Measurements from ENCODE around the gene C6orf136. TPM values are rescaled to one million over a fixed set of nuclear protein-coding genes. Genes with fewer than 3 reads are reported as not detected.

Gene C6orf136
- total and polyA plus RNA-seq, 12 donors: 1.8 to 73.7 (median 19.0) TPM

GRCh38 chr6:30691208-30691847, 44.4 kb downstream of the C6orf136 start:
- Histone ChIP-seq H3K9me3 (replicated peaks in 1 of 3) (no peaks in the 10 kb centered on the region), H3K4me1 (replicated peaks in 1 of 2) (peaks cover 12 to 36% of the 10 kb centered on the region in 2 donors), H3K36me3 (replicated peaks in 1 of 2) (no peaks in the 10 kb centered on the region), H3K27me3 (no peaks in the 10 kb centered on the region), H3K4me3 (peak overlapping the region in 2 of 4 donors; percentile 68 to 71), H3K27ac (peak overlapping the region in 4 of 5 donors; percentile 72 to 84 (median 80))
- DNase-seq: no peak
- 22 to 25% (median 23%) methylated on average over 8 of the region's 8 CpGs for WGBS, 4 donors
- TF ChIP-seq CTCF (IDR thresholded peaks at IDR 0.05) (no peak), POLR2A (IDR thresholded peaks at IDR 0.05) (no peak)
- intact Hi-C loops (cut with DNase I): no loop called here

GRCh38 chr6:30696432-30696831, 49.5 kb downstream of the C6orf136 start:
- DNase-seq: no peak

GRCh38 chr6:30700340-30700739, 53.4 kb downstream of the C6orf136 start:
- no peak for DNase-seq
- no peak for TF ChIP-seq CTCF (IDR thresholded peaks at IDR 0.05)
- no peak for TF ChIP-seq POLR2A (IDR thresholded peaks at IDR 0.05)
- no peaks in the 10 kb centered on the region for H3K9me3 ChIP-seq (replicated peaks in 1 of 3)
- H3K36me3 ChIP-seq (replicated peaks in 1 of 2): peaks cover 0 to 17% of the 10 kb centered on the region in 2 donors
- peaks cover 0 to 4% of the 10 kb centered on the region in 2 donors for H3K4me1 ChIP-seq (replicated peaks in 1 of 2)
- H3K27ac ChIP-seq: no peak overlapping the region
- H3K27me3 ChIP-seq: no peaks in the 10 kb centered on the region
- WGBS, 4 donors: 57 to 69% (median 63%) methylated on average over 4 of the region's 4 CpGs
- no peak overlapping the region for H3K4me3 ChIP-seq
- intact Hi-C loops (cut with DNase I): no loop called here

More at GRCh38 chr6:30696432-30696831, 49.5 kb downstream of the C6orf136 start:
- WGBS, 4 donors: 95 to 98% (median 96%) methylated on average over 5 of the region's 5 CpGs
- no peaks in the 10 kb centered on the region for H3K27me3 ChIP-seq
- H3K4me3 ChIP-seq: no peak overlapping the region
- peaks cover 0 to 5% of the 10 kb centered on the region in 2 donors for H3K36me3 ChIP-seq (replicated peaks in 1 of 2)
- peaks cover under 1 to 9% of the 10 kb centered on the region in 2 donors for H3K4me1 ChIP-seq (replicated peaks in 1 of 2)
- no peak overlapping the region for H3K27ac ChIP-seq
- no peaks in the 10 kb centered on the region for H3K9me3 ChIP-seq (replicated peaks in 1 of 3)
- TF ChIP-seq CTCF (IDR thresholded peaks at IDR 0.05) (no peak), POLR2A (IDR thresholded peaks at IDR 0.05) (no peak)
- intact Hi-C loops (cut with DNase I): no loop called here

Other genes starting within 250 kb of the C6orf136 start
- gene HLA-E, start 157.6 kb upstream of the C6orf136 start, total RNA-seq: 100 to 1,000 TPM in 8 of 9 donors, 10 to 100 TPM in 1; 85.7 to 667 (median 326) TPM
- gene HLA-E, start 157.6 kb upstream of the C6orf136 start, polyA plus RNA-seq: 100 to 1,000 TPM; 126 to 285 (median 261) TPM
- 10 to 100 TPM; 27.4 to 75.6 (median 51.6) TPM for gene GNL1, start 90.6 kb upstream of the C6orf136 start, total RNA-seq
- 10 to 100 TPM; 33.2 to 86.7 (median 72.5) TPM for gene GNL1, start 90.6 kb upstream of the C6orf136 start, polyA plus RNA-seq
- gene PRR3, start 89.8 kb upstream of the C6orf136 start, total RNA-seq: 10 to 100 TPM in 5 of 9 donors, 1 to 10 TPM in 4; 1.8 to 20.2 (median 10.8) TPM
- gene PRR3, start 89.8 kb upstream of the C6orf136 start, polyA plus RNA-seq: 10 to 100 TPM; 20.3 to 25.5 (median 22.8) TPM
- gene ABCF1, start 75.7 kb upstream of the C6orf136 start, total RNA-seq: 10 to 100 TPM; 24.6 to 53.1 (median 36.2) TPM
- 10 to 100 TPM; 18.7 to 75.2 (median 41.3) TPM for gene ABCF1, start 75.7 kb upstream of the C6orf136 start, polyA plus RNA-seq
- 100 to 1,000 TPM in 1 of 9 donors, 10 to 100 TPM in 8; 33.3 to 102 (median 68.4) TPM for gene PPP1R10, start 29.9 kb upstream of the C6orf136 start, total RNA-seq
- 10 to 100 TPM; 28.8 to 99.1 (median 61.1) TPM for gene PPP1R10, start 29.9 kb upstream of the C6orf136 start, polyA plus RNA-seq
- gene MRPS18B, start 29.3 kb upstream of the C6orf136 start, total RNA-seq: 100 to 1,000 TPM in 1 of 9 donors, 10 to 100 TPM in 8; 51.0 to 105 (median 75.2) TPM
- 10 to 100 TPM; 43.0 to 90.5 (median 48.5) TPM for gene MRPS18B, start 29.3 kb upstream of the C6orf136 start, polyA plus RNA-seq
- 10 to 100 TPM in 1 of 9 donors, 1 to 10 TPM in 7, under 1 TPM in 1; 0.78 to 10.1 (median 6.8) TPM for gene ATAT1, start 20.3 kb upstream of the C6orf136 start, total RNA-seq
- gene ATAT1, start 20.3 kb upstream of the C6orf136 start, polyA plus RNA-seq: 10 to 100 TPM; 10.1 to 16.3 (median 13.0) TPM
- 10 to 100 TPM; 16.4 to 39.7 (median 28.0) TPM for gene DHX16, start 25.9 kb downstream of the C6orf136 start, total RNA-seq
- 10 to 100 TPM; 37.7 to 75.9 (median 39.0) TPM for gene DHX16, start 25.9 kb downstream of the C6orf136 start, polyA plus RNA-seq
- gene PPP1R18, start 39.5 kb downstream of the C6orf136 start, total RNA-seq: 10 to 100 TPM in 8 of 9 donors, 1 to 10 TPM in 1; 6.4 to 58.9 (median 37.3) TPM
- gene PPP1R18, start 39.5 kb downstream of the C6orf136 start, polyA plus RNA-seq: 100 to 1,000 TPM in 2 of 3 donors, 10 to 100 TPM in 1; 33.1 to 120 (median 115) TPM
- gene NRM, start 43.9 kb downstream of the C6orf136 start, total RNA-seq: 10 to 100 TPM in 4 of 9 donors, 1 to 10 TPM in 5; 1.8 to 22.6 (median 10.0) TPM
- 10 to 100 TPM; 11.4 to 39.3 (median 24.9) TPM for gene NRM, start 43.9 kb downstream of the C6orf136 start, polyA plus RNA-seq
- 10 to 100 TPM in 5 of 9 donors, 1 to 10 TPM in 4; 2.8 to 27.6 (median 12.0) TPM for gene MDC1, start 70.1 kb downstream of the C6orf136 start, total RNA-seq
- gene MDC1, start 70.1 kb downstream of the C6orf136 start, polyA plus RNA-seq: 10 to 100 TPM; 16.8 to 26.9 (median 21.0) TPM
- gene TUBB, start 73.2 kb downstream of the C6orf136 start, total RNA-seq: 100 to 1,000 TPM in 8 of 9 donors, 10 to 100 TPM in 1; 90.3 to 439 (median 219) TPM
- 100 to 1,000 TPM; 107 to 473 (median 177) TPM for gene TUBB, start 73.2 kb downstream of the C6orf136 start, polyA plus RNA-seq
- gene FLOT1, start 95.6 kb downstream of the C6orf136 start, total RNA-seq: 100 to 1,000 TPM; 162 to 449 (median 338) TPM
- gene FLOT1, start 95.6 kb downstream of the C6orf136 start, polyA plus RNA-seq: 100 to 1,000 TPM; 390 to 599 (median 411) TPM
- gene IER3, start 97.4 kb downstream of the C6orf136 start, total RNA-seq: 10 to 100 TPM in 7 of 9 donors, 1 to 10 TPM in 2; 1.6 to 66.2 (median 38.2) TPM
- gene IER3, start 97.4 kb downstream of the C6orf136 start, polyA plus RNA-seq: 100 to 1,000 TPM in 1 of 3 donors, 10 to 100 TPM in 2; 10.3 to 136 (median 49.1) TPM
- gene DDR1, start 237.4 kb downstream of the C6orf136 start, total RNA-seq: 100 to 1,000 TPM in 4 of 9 donors, 10 to 100 TPM in 5; 33.5 to 239 (median 81.2) TPM
- gene DDR1, start 237.4 kb downstream of the C6orf136 start, polyA plus RNA-seq: 10 to 100 TPM; 18.0 to 53.3 (median 50.5) TPM

All from adrenal gland (tissue), 12 donors.